CD14-positive monocyte (primary cell): ENCODE data around the gene SERPINB2. TPM values are rescaled to one million over a fixed set of nuclear protein-coding genes. Genes with fewer than 3 reads are reported as not detected.

Experiments used
- DNase-seq, 3 donors: peaks; one replicate each; pipeline ENCODE4 v3.0.0-alpha.2; 2011 to 2022
- H2AFZ ChIP-seq: 2 replicates; pipeline ENCODE4 v1.6.0; 2012; ENCODE audit warnings: mild to moderate bottlenecking, low read depth, low read length, inconsistent platforms; ENCODE audit not compliant: insufficient read depth, poor library complexity, severe bottlenecking
- H3K27ac ChIP-seq, 2 donors: 1 replicate in 1 of 2; 2 replicates in 1 of 2; pipeline ENCODE4 v1.5.1; 2012 to 2013; ENCODE audit warnings: low read length in 2 of 2, control low read depth in 1 of 2, inconsistent platforms in 1 of 2, low read depth in 1 of 2, mild to moderate bottlenecking in 1 of 2
- H3K27me3 ChIP-seq, 2 donors: one replicate each; pipeline versions ENCODE4 v1.6.0 to v1.6.1; 2011 to 2013; ENCODE audit warnings: low read length in 2 of 2; ENCODE audit not compliant: control insufficient read depth in 2 of 2, insufficient read depth in 2 of 2
- H3K36me3 ChIP-seq, 2 donors: replicated peaks in 1 of 2; 1 replicate in 1 of 2; 2 replicates in 1 of 2; pipeline versions ENCODE4 v1.5.1 to v1.6.1; 2012 to 2013; ENCODE audit warnings: low read length in 2 of 2, control low read depth in 1 of 2, inconsistent platforms in 1 of 2, mild to moderate bottlenecking in 1 of 2; ENCODE audit not compliant: insufficient read depth in 2 of 2, control insufficient read depth in 1 of 2
- H3K4me1 ChIP-seq, 2 donors: 1 replicate in 1 of 2; 2 replicates in 1 of 2; pipeline versions ENCODE4 v1.5.1 to v1.6.1; 2012 to 2013; ENCODE audit warnings: low read length in 2 of 2, control low read depth in 1 of 2, inconsistent platforms in 1 of 2, mild to moderate bottlenecking in 1 of 2, moderate library complexity in 1 of 2; ENCODE audit not compliant: insufficient read depth in 2 of 2, control insufficient read depth in 1 of 2
- H3K4me2 ChIP-seq: replicated peaks from 2 replicates; pipeline ENCODE3; 2012; ENCODE audit warnings: low read length, moderate library complexity, mild to moderate bottlenecking; ENCODE audit not compliant: poor library complexity, severe bottlenecking; ENCODE audit errors: extremely low read depth
- H3K4me3 ChIP-seq, 3 experiments: fragments of 200-600 bp in 1 of 3; sonication (generic) in 1 of 3; replicated peaks in 1 of 3; 1 replicate in 2 of 3; 2 replicates in 1 of 3; pipeline ENCODE4 v1.5.1; 2011 to 2013; ENCODE audit warnings: low read length in 3 of 3, mild to moderate bottlenecking in 3 of 3, control low read depth in 2 of 3, low read depth in 2 of 3, inconsistent platforms in 1 of 3, moderate library complexity in 1 of 3
- H3K79me2 ChIP-seq: 2 replicates; pipeline ENCODE4 v1.6.0; 2012; ENCODE audit warnings: mild to moderate bottlenecking, control low read depth, inconsistent platforms, low read length, moderate library complexity; ENCODE audit not compliant: insufficient read depth
- H3K9ac ChIP-seq: 2 replicates; pipeline ENCODE4 v1.6.0; 2017; ENCODE audit warnings: low read length, mild to moderate bottlenecking; ENCODE audit not compliant: insufficient read depth, poor library complexity, severe bottlenecking
- H3K9me3 ChIP-seq, 2 donors: replicated peaks in 1 of 2; 1 replicate in 1 of 2; 2 replicates in 1 of 2; pipeline versions ENCODE4 v1.5.1 to v1.6.1; 2012 to 2013; ENCODE audit warnings: low read length in 2 of 2, control low read depth in 1 of 2; ENCODE audit not compliant: control insufficient read depth in 1 of 2, insufficient read depth in 1 of 2
- H4K20me1 ChIP-seq: 2 replicates; pipeline ENCODE4 v1.6.0; 2012; ENCODE audit warnings: mild to moderate bottlenecking, low read length, control low read depth, moderate library complexity; ENCODE audit not compliant: insufficient read depth
- H3K27ac Mint-ChIP-seq, 7 donors: one replicate each; pipeline ENCODE4 v1.8.0; 2020; ENCODE audit warnings: mild to moderate bottlenecking in 7 of 7, mixed read lengths in 7 of 7, moderate library complexity in 6 of 7, inconsistent platforms in 2 of 7
- H3K27me3 Mint-ChIP-seq, 3 donors: one replicate each; pipeline ENCODE4 v1.8.0; 2021 to 2022; ENCODE audit warnings: low read depth in 3 of 3, mild to moderate bottlenecking in 3 of 3, mixed read lengths in 3 of 3, moderate library complexity in 3 of 3, inconsistent platforms in 1 of 3
- H3K36me3 Mint-ChIP-seq, 2 donors: one replicate each; pipeline ENCODE4 v1.8.0; 2020; ENCODE audit warnings: mixed read lengths in 2 of 2, inconsistent platforms in 1 of 2, mild to moderate bottlenecking in 1 of 2
- H3K4me1 Mint-ChIP-seq: one replicate; pipeline ENCODE4 v1.8.0; 2020; ENCODE audit warnings: mild to moderate bottlenecking, mixed read lengths
- H3K4me3 Mint-ChIP-seq, 2 donors: one replicate each; pipeline ENCODE4 v1.8.0; 2020; ENCODE audit warnings: mild to moderate bottlenecking in 2 of 2, mixed read lengths in 2 of 2, moderate library complexity in 1 of 2
- H3K9me3 Mint-ChIP-seq, 7 donors: one replicate each; pipeline ENCODE4 v1.8.0; 2020 to 2022; ENCODE audit warnings: mixed read lengths in 7 of 7, mild to moderate bottlenecking in 6 of 7, moderate library complexity in 6 of 7, inconsistent platforms in 2 of 7
- WGBS: methylation state at CpG from one replicate; pipeline ENCODE4 v1.1.5; 2013; ENCODE audit warnings: missing lambda C conversion rate; ENCODE audit not compliant: insufficient coverage; 5-methylcytosine and 5-hydroxymethylcytosine counted together
- intact Hi-C, 2 donors: fragments of 100-400 bp; cut with micrococcal nuclease; formaldehyde crosslinking; loops; one replicate each; pipeline versions ENCODE4 v1.15.0 to v1.15.1; 2023
- polyA plus RNA-seq, 3 donors: library from polyadenylated mRNA; depleted of rRNA in 1 of 3; unstranded in 2 of 3; stranded (reverse) in 1 of 3; fragments of 300-500 nt in 2 of 3; fragments of >200 nt in 1 of 3; fragmentation: Illumina TruSeq in 2 of 3; gene quantifications; 1 replicate in 2 of 3; 2 replicates in 1 of 3; pipeline ENCODE4 v1.2.3, GENCODE V29; 2012 to 2021
- TF ChIP-seq, protein P1 (sequence below): fragments of 200-600 bp; IDR thresholded peaks from one replicate; pipeline ENCODE4 v1.8.0; 2022; ENCODE audit warnings: antibody characterized with exemption, mild to moderate bottlenecking

Gene SERPINB2
- polyA plus RNA-seq, 3 donors = 14.3 to 60.9 (median 19.9) TPM

DNA sequence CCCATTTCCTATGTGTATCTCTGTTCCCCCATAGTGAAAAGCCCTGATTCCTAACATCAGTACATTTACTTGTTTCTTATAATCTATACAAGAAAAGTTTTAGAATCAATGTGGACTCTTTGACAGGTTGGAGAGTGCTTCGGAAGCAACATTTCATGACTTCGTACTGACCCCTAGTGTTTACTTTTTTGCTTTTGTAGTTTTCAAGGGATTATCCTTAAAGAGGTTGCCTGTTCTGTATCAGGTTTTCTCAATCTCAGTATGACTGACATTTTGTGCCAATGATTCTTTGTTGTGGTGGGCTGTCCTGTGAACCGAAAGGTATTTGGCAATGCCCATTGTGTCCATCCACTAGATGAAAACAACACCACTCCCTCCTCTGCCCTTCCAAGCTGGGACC is 43.3 kb upstream of the SERPINB2 start:
- Histone ChIP-seq H3K4me3 (no peak overlapping the region), H4K20me1 (no peaks in the 10 kb centered on the region), H3K27ac (no peak overlapping the region), H3K4me2 (no peak overlapping the region), H3K27me3 (no peaks in the 10 kb centered on the region), H3K9me3 (no peaks in the 10 kb centered on the region), H3K9ac (no peak overlapping the region), H3K4me1 (no peaks in the 10 kb centered on the region), H3K79me2 (no peaks in the 10 kb centered on the region), H3K36me3 (no peaks in the 10 kb centered on the region), H2AFZ (peak overlapping the region; percentile 17)
- WGBS = 13% methylated on average over 3 of the region's 3 CpGs
- Mint-ChIP-seq H3K27ac (no peak overlapping the region), H3K4me3 (no peak overlapping the region), H3K9me3 (no peaks in the 10 kb centered on the region), H3K4me1 (no peaks in the 10 kb centered on the region), H3K36me3 (no peaks in the 10 kb centered on the region), H3K27me3 (peaks cover 2 to 4% (median 2%) of the 10 kb centered on the region in 3 donors)
- TF ChIP-seq, protein P1, sequence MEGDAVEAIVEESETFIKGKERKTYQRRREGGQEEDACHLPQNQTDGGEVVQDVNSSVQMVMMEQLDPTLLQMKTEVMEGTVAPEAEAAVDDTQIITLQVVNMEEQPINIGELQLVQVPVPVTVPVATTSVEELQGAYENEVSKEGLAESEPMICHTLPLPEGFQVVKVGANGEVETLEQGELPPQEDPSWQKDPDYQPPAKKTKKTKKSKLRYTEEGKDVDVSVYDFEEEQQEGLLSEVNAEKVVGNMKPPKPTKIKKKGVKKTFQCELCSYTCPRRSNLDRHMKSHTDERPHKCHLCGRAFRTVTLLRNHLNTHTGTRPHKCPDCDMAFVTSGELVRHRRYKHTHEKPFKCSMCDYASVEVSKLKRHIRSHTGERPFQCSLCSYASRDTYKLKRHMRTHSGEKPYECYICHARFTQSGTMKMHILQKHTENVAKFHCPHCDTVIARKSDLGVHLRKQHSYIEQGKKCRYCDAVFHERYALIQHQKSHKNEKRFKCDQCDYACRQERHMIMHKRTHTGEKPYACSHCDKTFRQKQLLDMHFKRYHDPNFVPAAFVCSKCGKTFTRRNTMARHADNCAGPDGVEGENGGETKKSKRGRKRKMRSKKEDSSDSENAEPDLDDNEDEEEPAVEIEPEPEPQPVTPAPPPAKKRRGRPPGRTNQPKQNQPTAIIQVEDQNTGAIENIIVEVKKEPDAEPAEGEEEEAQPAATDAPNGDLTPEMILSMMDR = peak; percentile 49
- intact Hi-C loops = no loop called here
- peak in 2 of 3 donors; percentile 35 to 50 for DNase-seq

DNA sequence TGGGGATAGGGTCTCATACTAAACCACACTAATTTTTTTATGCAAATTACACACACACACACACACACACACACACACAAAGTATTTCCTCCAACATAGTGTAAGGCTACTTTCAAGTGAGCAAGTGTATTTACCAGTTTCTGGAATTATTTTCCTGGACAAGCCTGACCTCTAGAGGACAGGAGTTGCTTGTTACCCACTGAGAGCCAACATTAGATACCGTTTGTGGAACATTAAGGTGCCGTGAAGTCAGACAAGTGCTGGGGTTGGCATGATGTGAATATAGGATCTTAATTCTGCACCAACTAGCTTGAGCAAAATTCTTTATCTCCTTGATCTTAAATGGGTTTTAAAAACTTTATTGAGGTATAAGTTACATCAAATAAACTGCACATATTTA is 39.3 kb upstream of the SERPINB2 start:
- H3K4me1 Mint-ChIP-seq = peaks cover 9% of the 10 kb centered on the region
- H3K4me2 ChIP-seq = no peak overlapping the region
- peaks cover 6 to 12% of the 10 kb centered on the region in 2 donors for H3K4me1 ChIP-seq
- no peaks in the 10 kb centered on the region for H3K27me3 ChIP-seq
- peak; percentile 38 to 71 (median 63) for DNase-seq
- H3K27ac Mint-ChIP-seq = no peak overlapping the region
- WGBS = no CpG with 5 or more reads among the region's 2 CpGs
- H2AFZ ChIP-seq = no peak overlapping the region
- TF ChIP-seq, protein P1 = peak; percentile 59
- no peaks in the 10 kb centered on the region for H4K20me1 ChIP-seq
- no peaks in the 10 kb centered on the region for H3K9me3 ChIP-seq
- intact Hi-C loops = loop anchor here in 1 of 2 donors (5.0 kb wide), 1 partner anchor 331 kb away; no protein-coding TSS in a partner anchor
- no peaks in the 10 kb centered on the region for H3K36me3 Mint-ChIP-seq
- H3K4me3 Mint-ChIP-seq = no peak overlapping the region
- H3K9ac ChIP-seq = no peak overlapping the region
- H3K36me3 ChIP-seq = no peaks in the 10 kb centered on the region
- H3K9me3 Mint-ChIP-seq = no peaks in the 10 kb centered on the region
- H3K27ac ChIP-seq = no peak overlapping the region
- no peak overlapping the region for H3K4me3 ChIP-seq
- peaks cover 0 to 2% (median under 1%) of the 10 kb centered on the region in 3 donors for H3K27me3 Mint-ChIP-seq
- H3K79me2 ChIP-seq = no peaks in the 10 kb centered on the region
